Subcutaneous abdominal adipose tissue (tissue), 5 donors: ENCODE data around the gene LUZP4.

Experiments
- H3K27ac ChIP-seq: one replicate; pipeline ENCODE4 v1.7.0; 2013; ENCODE audit warnings: low read depth, mild to moderate bottlenecking, inconsistent platforms, low read length, moderate library complexity
- H3K27me3 ChIP-seq, 5 donors: one replicate each; pipeline ENCODE4 v1.7.0; 2013; ENCODE audit warnings: low read length in 5 of 5, inconsistent platforms in 1 of 5; ENCODE audit not compliant: control insufficient read depth in 5 of 5, insufficient read depth in 4 of 5
- H3K36me3 ChIP-seq, 5 donors: one replicate each; pipeline ENCODE4 v1.7.0; 2013; ENCODE audit warnings: low read length in 5 of 5; ENCODE audit not compliant: control insufficient read depth in 5 of 5, insufficient read depth in 5 of 5
- H3K4me1 ChIP-seq, 5 donors: one replicate each; pipeline ENCODE4 v1.7.0; 2013; ENCODE audit warnings: low read length in 5 of 5, mild to moderate bottlenecking in 3 of 5, moderate library complexity in 1 of 5; ENCODE audit not compliant: control insufficient read depth in 5 of 5, insufficient read depth in 5 of 5
- H3K4me3 ChIP-seq, 5 donors: one replicate each; pipeline ENCODE4 v1.7.0; 2013; ENCODE audit warnings: low read length in 5 of 5, low read depth in 1 of 5
- H3K9ac ChIP-seq, 5 donors: one replicate each; pipeline ENCODE4 v1.7.0; 2013; ENCODE audit warnings: low read length in 5 of 5, mild to moderate bottlenecking in 4 of 5, moderate library complexity in 3 of 5
- H3K9me3 ChIP-seq, 5 donors: one replicate each; pipeline ENCODE4 v1.7.0; 2013; ENCODE audit warnings: low read length in 5 of 5; ENCODE audit not compliant: control insufficient read depth in 5 of 5
- donor health status: healthy.
- donor health status: healthy.
- donor health status: healthy.
- donor health status: healthy.
- donor health status: healthy.

Gene LUZP4, protein sequence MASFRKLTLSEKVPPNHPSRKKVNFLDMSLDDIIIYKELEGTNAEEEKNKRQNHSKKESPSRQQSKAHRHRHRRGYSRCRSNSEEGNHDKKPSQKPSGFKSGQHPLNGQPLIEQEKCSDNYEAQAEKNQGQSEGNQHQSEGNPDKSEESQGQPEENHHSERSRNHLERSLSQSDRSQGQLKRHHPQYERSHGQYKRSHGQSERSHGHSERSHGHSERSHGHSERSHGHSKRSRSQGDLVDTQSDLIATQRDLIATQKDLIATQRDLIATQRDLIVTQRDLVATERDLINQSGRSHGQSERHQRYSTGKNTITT

DNA sequence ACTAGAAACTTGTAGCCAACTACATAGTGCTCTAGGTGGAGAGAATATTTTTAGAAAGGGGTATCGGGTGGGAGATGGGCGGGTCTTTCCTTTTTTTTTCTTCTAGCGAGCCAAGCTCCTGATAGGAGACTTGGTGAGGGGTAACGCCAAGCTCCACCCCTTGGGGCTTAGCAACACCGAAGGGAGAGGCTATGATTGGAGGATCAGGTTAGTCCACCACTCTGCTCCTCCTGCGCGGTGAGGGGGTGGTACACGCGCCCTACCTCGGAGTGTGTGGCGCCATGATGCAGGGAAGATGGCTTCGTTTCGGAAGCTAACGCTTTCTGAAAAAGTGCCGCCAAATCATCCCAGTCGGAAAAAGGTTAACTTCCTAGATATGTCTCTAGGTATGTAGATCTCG lies at the start of gene LUZP4:
LUZP4 (plus strand) TSS at position 251 of the 400 bp plus-strand sequence; CDS start at position 296, 45 bp downstream.
- Histone ChIP-seq H3K4me3 (no peak within 1 kb of the TSS), H3K4me1 (no peaks in the 10 kb centered on the region), H3K9ac (no peak within 1 kb of the TSS), H3K36me3 (no peaks in the 10 kb centered on the region), H3K9me3 (peaks cover 0 to 9% (median 0%) of the 10 kb centered on the region in 5 donors), H3K27ac (no peak within 1 kb of the TSS), H3K27me3 (peaks cover 0 to 13% (median 3%) of the 10 kb centered on the region in 5 donors)

DNA sequence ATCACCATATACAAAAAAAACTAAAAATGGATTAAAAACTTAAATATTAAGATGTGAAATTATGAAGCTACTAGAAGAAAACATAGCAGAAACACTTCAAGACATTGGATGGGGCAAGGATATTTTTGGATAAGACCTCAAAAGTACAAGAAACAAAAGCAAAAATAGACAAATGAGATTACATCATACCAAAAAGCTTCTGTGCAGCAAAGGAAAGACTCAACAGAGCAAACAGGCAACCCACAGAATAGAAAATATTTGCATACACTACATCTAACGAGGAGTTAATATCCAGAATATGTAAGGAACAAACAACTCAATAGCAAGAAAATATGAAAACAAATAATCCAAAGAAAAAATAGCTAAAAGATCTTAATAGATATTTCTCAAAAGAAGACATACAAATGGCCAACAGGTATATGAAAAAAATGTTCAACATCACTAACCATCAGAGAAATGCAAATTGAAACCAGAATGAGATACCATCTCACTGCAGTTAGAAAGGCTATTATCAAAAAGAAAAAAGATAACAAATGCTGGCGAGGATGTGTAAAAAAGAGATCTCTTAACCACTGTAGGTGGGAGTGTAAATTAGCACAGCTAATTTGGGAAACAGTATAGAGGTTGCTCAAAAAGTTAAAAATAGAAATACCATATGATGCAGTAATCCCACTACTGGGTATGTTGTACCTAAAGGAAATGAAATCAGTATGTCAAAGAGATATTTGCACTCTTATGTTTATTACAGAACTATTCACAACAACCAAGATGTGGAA lies 37.9 kb upstream of the LUZP4 start:
- H3K4me1 ChIP-seq, result no peaks in the 10 kb centered on the region
- H3K36me3 ChIP-seq, result no peaks in the 10 kb centered on the region
- no peak overlapping the region for H3K27ac ChIP-seq
- H3K9me3 ChIP-seq, result no peaks in the 10 kb centered on the region
- no peak overlapping the region for H3K4me3 ChIP-seq
- H3K27me3 ChIP-seq, result peaks cover 3 to 6% (median 4%) of the 10 kb centered on the region in 5 donors
- no peak overlapping the region for H3K9ac ChIP-seq

DNA sequence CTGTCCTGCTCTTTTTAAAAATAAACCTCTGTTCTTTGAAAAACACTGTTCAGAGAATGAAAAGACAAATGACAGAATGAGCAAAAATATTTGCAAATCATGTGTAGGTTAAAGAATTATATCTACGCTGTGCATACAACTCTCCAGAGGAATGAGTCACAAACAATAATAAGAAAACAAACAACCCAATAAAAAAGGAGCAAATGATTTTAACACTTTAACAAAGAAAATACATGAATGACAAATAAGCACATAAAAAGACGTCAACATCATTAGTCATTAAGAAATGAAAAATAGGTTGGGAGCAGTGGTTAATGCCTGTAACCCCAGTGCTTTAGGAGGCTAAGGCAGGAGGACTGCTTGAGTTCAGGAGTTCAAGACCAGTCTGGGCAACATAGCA lies 34.5 kb upstream of the LUZP4 start:
- Histone ChIP-seq H3K27ac (no peak overlapping the region), H3K9me3 (no peaks in the 10 kb centered on the region), H3K27me3 (peaks cover 0 to 4% (median 0%) of the 10 kb centered on the region in 5 donors), H3K36me3 (no peaks in the 10 kb centered on the region), H3K4me1 (no peaks in the 10 kb centered on the region), H3K9ac (no peak overlapping the region), H3K4me3 (no peak overlapping the region)

DNA sequence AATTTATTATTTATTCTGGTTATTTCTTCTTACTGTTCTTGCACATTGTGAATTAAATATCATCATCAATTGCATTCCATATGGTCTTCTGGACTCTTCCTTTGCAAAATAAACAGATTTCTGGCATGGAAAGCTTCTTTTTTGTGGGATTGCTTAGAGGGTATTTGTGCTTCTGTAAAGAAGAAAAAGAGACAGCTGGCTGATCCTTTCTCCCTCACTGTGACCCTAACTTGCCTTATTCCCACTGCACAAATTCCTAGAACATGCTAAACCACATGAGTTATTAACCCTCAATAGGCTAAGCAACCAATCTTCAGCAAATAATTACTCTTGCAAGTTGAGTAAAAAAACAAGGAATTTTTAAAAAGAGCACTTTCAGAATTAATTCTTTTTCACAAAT lies 31.8 kb upstream of the LUZP4 start:
- Histone ChIP-seq H3K9me3 (no peaks in the 10 kb centered on the region), H3K27me3 (peaks cover 0 to 10% (median 7%) of the 10 kb centered on the region in 5 donors), H3K36me3 (no peaks in the 10 kb centered on the region), H3K4me3 (no peak overlapping the region), H3K9ac (no peak overlapping the region), H3K4me1 (no peaks in the 10 kb centered on the region), H3K27ac (no peak overlapping the region)

DNA sequence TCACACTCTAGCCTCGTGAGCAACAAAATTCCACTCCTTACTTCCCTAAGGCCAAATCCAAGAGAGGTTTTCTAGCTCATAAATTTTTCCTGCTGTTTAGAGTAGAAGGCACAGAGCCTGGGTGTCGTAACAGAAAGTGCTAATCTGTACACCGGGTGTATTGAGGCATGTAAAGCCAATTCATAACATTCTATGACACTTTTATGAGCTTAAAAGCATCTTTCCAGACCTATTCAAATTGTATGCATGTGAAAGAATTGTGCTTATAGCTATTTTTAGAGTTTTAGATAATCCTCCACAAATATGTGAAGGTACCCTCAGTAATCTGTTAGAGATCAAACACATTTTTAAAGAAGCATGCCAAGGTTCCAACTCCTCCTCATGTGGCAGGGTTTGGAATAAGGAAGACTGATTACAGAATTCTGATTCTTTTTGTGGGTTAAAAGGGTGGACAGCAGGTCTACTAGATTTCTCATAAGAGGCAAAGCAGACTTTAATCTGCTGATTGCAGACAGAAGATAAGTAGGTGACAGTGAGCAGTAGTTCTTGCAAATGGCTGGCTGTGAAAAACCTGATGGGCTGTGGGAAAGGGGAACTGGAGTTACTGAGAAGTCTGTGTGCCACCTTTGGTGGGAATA lies 30.2 kb upstream of the LUZP4 start:
- peaks cover 0 to 10% (median 7%) of the 10 kb centered on the region in 5 donors for H3K27me3 ChIP-seq
- no peak overlapping the region for H3K27ac ChIP-seq
- no peaks in the 10 kb centered on the region for H3K9me3 ChIP-seq
- no peaks in the 10 kb centered on the region for H3K36me3 ChIP-seq
- H3K4me3 ChIP-seq, result no peak overlapping the region
- H3K9ac ChIP-seq, result no peak overlapping the region
- H3K4me1 ChIP-seq, result no peaks in the 10 kb centered on the region

DNA sequence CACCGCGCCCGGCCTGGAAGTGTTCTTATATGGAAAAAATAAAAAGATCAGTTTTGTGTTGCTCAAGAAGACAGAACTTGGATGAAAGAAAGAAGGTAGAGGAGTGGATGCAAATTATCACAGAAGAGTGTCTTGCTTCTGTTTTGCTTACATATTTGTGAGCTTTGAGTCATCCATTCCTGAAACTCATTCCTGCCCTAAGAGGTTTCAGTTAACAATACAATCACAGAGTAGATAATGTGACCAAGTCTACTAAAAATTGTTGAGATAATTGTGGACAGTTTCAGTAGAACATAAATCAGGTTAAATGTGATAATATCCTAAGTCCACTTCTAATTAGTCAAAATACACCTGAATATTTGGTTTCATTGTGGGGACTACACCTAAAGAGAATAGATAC lies 29.2 kb upstream of the LUZP4 start:
- H3K9ac ChIP-seq, result no peak overlapping the region
- no peak overlapping the region for H3K27ac ChIP-seq
- no peak overlapping the region for H3K4me3 ChIP-seq
- H3K4me1 ChIP-seq, result no peaks in the 10 kb centered on the region
- H3K9me3 ChIP-seq, result no peaks in the 10 kb centered on the region
- H3K36me3 ChIP-seq, result no peaks in the 10 kb centered on the region
- H3K27me3 ChIP-seq, result peaks cover 0 to 10% (median 7%) of the 10 kb centered on the region in 5 donors

DNA sequence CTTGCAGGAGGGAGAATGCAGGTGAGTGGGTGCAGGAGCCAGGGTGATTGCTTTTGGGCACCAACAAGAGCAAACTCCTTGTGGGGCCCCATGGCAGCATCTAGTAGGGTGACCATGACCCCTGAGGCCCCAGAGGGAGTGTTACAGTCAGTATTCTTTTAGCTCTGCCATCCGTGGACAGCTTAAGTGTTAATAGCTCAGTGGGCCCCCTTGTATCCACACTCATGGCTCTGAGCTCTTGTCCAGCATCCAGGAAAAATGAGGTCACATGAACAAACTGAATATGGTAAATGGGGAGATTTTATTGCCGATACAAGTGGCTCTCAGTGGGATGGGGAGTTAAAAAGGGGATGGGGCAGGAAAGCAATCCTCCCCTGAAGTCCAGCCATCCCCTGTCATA lies 28.4 kb upstream of the LUZP4 start:
- Histone ChIP-seq H3K27me3 (peaks cover 0 to 10% (median 7%) of the 10 kb centered on the region in 5 donors), H3K9ac (no peak overlapping the region), H3K4me3 (no peak overlapping the region), H3K4me1 (no peaks in the 10 kb centered on the region), H3K27ac (no peak overlapping the region), H3K36me3 (no peaks in the 10 kb centered on the region), H3K9me3 (no peaks in the 10 kb centered on the region)

DNA sequence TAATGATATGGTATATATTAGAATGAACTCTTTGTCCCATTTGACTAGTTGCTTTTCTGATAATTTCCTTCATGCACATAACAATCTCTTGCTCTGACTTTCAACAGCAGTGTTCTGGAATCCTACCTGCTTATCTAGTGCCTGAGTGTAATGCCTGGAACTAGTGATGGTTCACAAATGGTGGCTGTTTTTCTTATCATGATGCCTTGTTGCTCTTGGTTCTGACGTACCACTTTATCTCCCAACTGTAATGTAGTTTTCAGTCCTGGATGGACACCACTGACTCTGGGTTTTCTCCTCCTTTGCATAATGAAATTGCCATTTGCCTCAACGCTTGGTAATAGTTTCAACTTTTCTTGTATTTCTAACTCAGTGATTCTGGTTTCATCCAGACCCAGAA lies 25.5 kb upstream of the LUZP4 start:
- no peaks in the 10 kb centered on the region for H3K9me3 ChIP-seq
- no peaks in the 10 kb centered on the region for H3K4me1 ChIP-seq
- H3K36me3 ChIP-seq, result no peaks in the 10 kb centered on the region
- H3K27ac ChIP-seq, result no peak overlapping the region
- H3K27me3 ChIP-seq, result peaks cover 0 to 18% (median 7%) of the 10 kb centered on the region in 5 donors
- H3K9ac ChIP-seq, result no peak overlapping the region
- H3K4me3 ChIP-seq, result no peak overlapping the region

DNA sequence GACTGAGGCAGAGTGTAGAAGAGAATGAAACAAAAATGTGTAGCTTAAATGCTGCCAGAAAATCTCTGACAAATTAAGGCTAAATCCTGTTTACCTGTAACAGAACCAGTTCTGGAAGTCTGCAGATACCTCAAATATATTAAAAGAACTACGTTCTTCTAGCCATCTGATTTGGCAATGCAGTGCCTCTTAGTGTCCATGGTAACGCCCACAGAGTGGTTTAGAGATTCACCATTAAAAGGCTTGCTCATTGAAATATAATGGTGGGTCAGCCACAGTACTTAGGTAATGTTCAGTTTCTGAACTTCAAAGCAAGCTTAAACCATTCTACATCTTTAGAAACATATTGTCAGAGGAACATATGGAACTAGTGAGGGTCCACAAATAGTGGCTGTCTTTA lies 23.2 kb upstream of the LUZP4 start:
- H3K27me3 ChIP-seq, result peaks cover 0 to 18% (median 1%) of the 10 kb centered on the region in 5 donors
- no peak overlapping the region for H3K9ac ChIP-seq
- no peaks in the 10 kb centered on the region for H3K9me3 ChIP-seq
- H3K4me1 ChIP-seq, result no peaks in the 10 kb centered on the region
- no peak overlapping the region for H3K27ac ChIP-seq
- H3K36me3 ChIP-seq, result no peaks in the 10 kb centered on the region
- no peak overlapping the region for H3K4me3 ChIP-seq

DNA sequence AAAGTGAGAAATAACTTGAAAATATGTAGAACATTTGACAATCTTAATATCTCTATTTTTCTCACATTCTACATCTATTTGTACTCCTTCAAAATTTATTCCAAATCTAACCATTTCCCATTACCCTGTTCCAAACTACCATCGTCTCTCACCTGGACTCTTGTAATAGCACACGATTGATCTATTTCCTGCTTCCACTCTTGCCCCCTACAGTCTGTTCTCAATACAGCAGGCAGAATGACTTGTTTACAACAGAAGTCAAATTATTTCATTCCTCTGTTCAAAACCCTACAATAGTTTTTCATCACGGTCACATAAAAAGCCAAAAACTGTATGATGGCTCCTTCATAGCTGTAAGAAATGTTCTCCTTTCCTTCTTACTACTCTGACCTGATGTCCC lies 21.1 kb upstream of the LUZP4 start:
- no peak overlapping the region for H3K9ac ChIP-seq
- no peak overlapping the region for H3K27ac ChIP-seq
- H3K4me1 ChIP-seq, result no peaks in the 10 kb centered on the region
- peaks cover 0 to 13% (median 0%) of the 10 kb centered on the region in 5 donors for H3K27me3 ChIP-seq
- H3K9me3 ChIP-seq, result no peaks in the 10 kb centered on the region
- H3K36me3 ChIP-seq, result no peaks in the 10 kb centered on the region
- no peak overlapping the region for H3K4me3 ChIP-seq
